Measurements from ENCODE around the gene ZNF385D.

The ZNF385D gene

GRCh38 chr3:21421096-21421495, 329.9 kb downstream of the ZNF385D start:
- H3K27ac ChIP-seq (ENCODE audit: insufficient read depth in 1 of 2, low read depth in 1 of 2, low read length in 2 of 2, poor library complexity in 1 of 2, severe bottlenecking in 2 of 2), result no peak overlapping the region
- H3K4me3 ChIP-seq (ENCODE audit: control insufficient read depth in 1 of 7, extremely low read depth in 1 of 7, insufficient read depth in 4 of 7, low read depth in 2 of 7, low read length in 6 of 7), result no peak overlapping the region
- no peak for DNase-seq
- no peaks in the 10 kb centered on the region for H3K36me3 ChIP-seq (ENCODE audit: control insufficient read depth in 4 of 4, insufficient read depth in 4 of 4, low read length in 3 of 4)
- ChIA-PET POLR2A (no interaction called here), CTCF (no interaction called here)
- H3K27me3 ChIP-seq (replicated peaks in 2 of 5; ENCODE audit: control insufficient read depth in 4 of 5, insufficient read depth in 5 of 5, low read length in 4 of 5), result no peaks in the 10 kb centered on the region
- H3K9me3 ChIP-seq (ENCODE audit: control extremely low read depth in 1 of 5, control insufficient read depth in 4 of 5, insufficient read depth in 2 of 5, low read depth in 1 of 5, low read length in 4 of 5), result no peaks in the 10 kb centered on the region
- H3K4me1 ChIP-seq (ENCODE audit: control extremely low read depth in 1 of 4, control insufficient read depth in 4 of 4, insufficient read depth in 4 of 4, low read length in 3 of 4), result no peaks in the 10 kb centered on the region
- 80% methylated on average over 9 of the region's 9 CpGs for WGBS (ENCODE audit: insufficient coverage)

- Histone ChIP-seq H3K27ac (ENCODE audit: insufficient read depth in 1 of 2, low read depth in 1 of 2, low read length in 2 of 2, poor library complexity in 1 of 2, severe bottlenecking in 2 of 2) (no peak overlapping the region), H3K27me3 (replicated peaks in 2 of 5; ENCODE audit: control insufficient read depth in 4 of 5, insufficient read depth in 5 of 5, low read length in 4 of 5) (no peaks in the 10 kb centered on the region), H3K36me3 (ENCODE audit: control insufficient read depth in 4 of 4, insufficient read depth in 4 of 4, low read length in 3 of 4) (no peaks in the 10 kb centered on the region), H3K4me1 (ENCODE audit: control extremely low read depth in 1 of 4, control insufficient read depth in 4 of 4, insufficient read depth in 4 of 4, low read length in 3 of 4) (no peaks in the 10 kb centered on the region), H3K9me3 (ENCODE audit: control extremely low read depth in 1 of 5, control insufficient read depth in 4 of 5, insufficient read depth in 2 of 5, low read depth in 1 of 5, low read length in 4 of 5) (no peaks in the 10 kb centered on the region), H3K4me3 (ENCODE audit: control insufficient read depth in 1 of 7, extremely low read depth in 1 of 7, insufficient read depth in 4 of 7, low read depth in 2 of 7, low read length in 6 of 7) (no peak overlapping the region)
- no CpG with 5 or more reads among the region's 1 CpG for WGBS (ENCODE audit: insufficient coverage)
- CTCF ChIA-PET, result no interaction called here
- DNase-seq, result no peak
- POLR2A ChIA-PET, result no interaction called here
Observed at GRCh38 chr3:21417991-21418390, 333.0 kb downstream of the ZNF385D start.

GRCh38 chr3:21414506-21414905, 336.5 kb downstream of the ZNF385D start:
- ChIA-PET POLR2A (no interaction called here), CTCF (no interaction called here)
- Histone ChIP-seq H3K9me3 (ENCODE audit: control extremely low read depth in 1 of 5, control insufficient read depth in 4 of 5, insufficient read depth in 2 of 5, low read depth in 1 of 5, low read length in 4 of 5) (no peaks in the 10 kb centered on the region), H3K4me3 (ENCODE audit: control insufficient read depth in 1 of 7, extremely low read depth in 1 of 7, insufficient read depth in 4 of 7, low read depth in 2 of 7, low read length in 6 of 7) (no peak overlapping the region), H3K27me3 (replicated peaks in 2 of 5; ENCODE audit: control insufficient read depth in 4 of 5, insufficient read depth in 5 of 5, low read length in 4 of 5) (no peaks in the 10 kb centered on the region), H3K36me3 (ENCODE audit: control insufficient read depth in 4 of 4, insufficient read depth in 4 of 4, low read length in 3 of 4) (no peaks in the 10 kb centered on the region), H3K4me1 (ENCODE audit: control extremely low read depth in 1 of 4, control insufficient read depth in 4 of 4, insufficient read depth in 4 of 4, low read length in 3 of 4) (no peaks in the 10 kb centered on the region), H3K27ac (ENCODE audit: insufficient read depth in 1 of 2, low read depth in 1 of 2, low read length in 2 of 2, poor library complexity in 1 of 2, severe bottlenecking in 2 of 2) (no peak overlapping the region)
- no peak for DNase-seq
- WGBS (ENCODE audit: insufficient coverage), result 90% methylated on average over 3 of the region's 4 CpGs

GRCh38 chr3:21411058-21411457, 340.0 kb downstream of the ZNF385D start:
- ChIA-PET POLR2A (no interaction called here), CTCF (no interaction called here)
- WGBS (ENCODE audit: insufficient coverage), result 100% methylated on average over 1 of the region's 1 CpG
- no peaks in the 10 kb centered on the region for H3K4me1 ChIP-seq (ENCODE audit: control extremely low read depth in 1 of 4, control insufficient read depth in 4 of 4, insufficient read depth in 4 of 4, low read length in 3 of 4)
- no peak overlapping the region for H3K4me3 ChIP-seq (ENCODE audit: control insufficient read depth in 1 of 7, extremely low read depth in 1 of 7, insufficient read depth in 4 of 7, low read depth in 2 of 7, low read length in 6 of 7)
- H3K9me3 ChIP-seq (ENCODE audit: control extremely low read depth in 1 of 5, control insufficient read depth in 4 of 5, insufficient read depth in 2 of 5, low read depth in 1 of 5, low read length in 4 of 5), result no peaks in the 10 kb centered on the region
- H3K27me3 ChIP-seq (replicated peaks in 2 of 5; ENCODE audit: control insufficient read depth in 4 of 5, insufficient read depth in 5 of 5, low read length in 4 of 5), result no peaks in the 10 kb centered on the region
- no peaks in the 10 kb centered on the region for H3K36me3 ChIP-seq (ENCODE audit: control insufficient read depth in 4 of 4, insufficient read depth in 4 of 4, low read length in 3 of 4)
- no peak for DNase-seq
- no peak overlapping the region for H3K27ac ChIP-seq (ENCODE audit: insufficient read depth in 1 of 2, low read depth in 1 of 2, low read length in 2 of 2, poor library complexity in 1 of 2, severe bottlenecking in 2 of 2)

- CTCF ChIA-PET, result no interaction called here
- Histone ChIP-seq H3K27ac (ENCODE audit: insufficient read depth in 1 of 2, low read depth in 1 of 2, low read length in 2 of 2, poor library complexity in 1 of 2, severe bottlenecking in 2 of 2) (no peak overlapping the region), H3K4me1 (ENCODE audit: control extremely low read depth in 1 of 4, control insufficient read depth in 4 of 4, insufficient read depth in 4 of 4, low read length in 3 of 4) (no peaks in the 10 kb centered on the region), H3K4me3 (ENCODE audit: control insufficient read depth in 1 of 7, extremely low read depth in 1 of 7, insufficient read depth in 4 of 7, low read depth in 2 of 7, low read length in 6 of 7) (no peak overlapping the region), H3K9me3 (ENCODE audit: control extremely low read depth in 1 of 5, control insufficient read depth in 4 of 5, insufficient read depth in 2 of 5, low read depth in 1 of 5, low read length in 4 of 5) (peaks cover 0 to 4% (median 0%) of the 10 kb centered on the region in 5 experiments), H3K36me3 (ENCODE audit: control insufficient read depth in 4 of 4, insufficient read depth in 4 of 4, low read length in 3 of 4) (no peaks in the 10 kb centered on the region), H3K27me3 (replicated peaks in 2 of 5; ENCODE audit: control insufficient read depth in 4 of 5, insufficient read depth in 5 of 5, low read length in 4 of 5) (no peaks in the 10 kb centered on the region)
- 93% methylated on average over 2 of the region's 2 CpGs for WGBS (ENCODE audit: insufficient coverage)
- POLR2A ChIA-PET, result no interaction called here
- no peak for DNase-seq
Observed at GRCh38 chr3:21409401-21409800, 341.6 kb downstream of the ZNF385D start.

GRCh38 chr3:21407743-21408142, 343.3 kb downstream of the ZNF385D start:
- WGBS (ENCODE audit: insufficient coverage), result no CpG with 5 or more reads among the region's 1 CpG
- H3K9me3 ChIP-seq (ENCODE audit: control extremely low read depth in 1 of 5, control insufficient read depth in 4 of 5, insufficient read depth in 2 of 5, low read depth in 1 of 5, low read length in 4 of 5), result peaks cover 0 to 4% (median 0%) of the 10 kb centered on the region in 5 experiments
- no peaks in the 10 kb centered on the region for H3K36me3 ChIP-seq (ENCODE audit: control insufficient read depth in 4 of 4, insufficient read depth in 4 of 4, low read length in 3 of 4)
- no peak for DNase-seq
- H3K27ac ChIP-seq (ENCODE audit: insufficient read depth in 1 of 2, low read depth in 1 of 2, low read length in 2 of 2, poor library complexity in 1 of 2, severe bottlenecking in 2 of 2), result no peak overlapping the region
- no peaks in the 10 kb centered on the region for H3K4me1 ChIP-seq (ENCODE audit: control extremely low read depth in 1 of 4, control insufficient read depth in 4 of 4, insufficient read depth in 4 of 4, low read length in 3 of 4)
- H3K4me3 ChIP-seq (ENCODE audit: control insufficient read depth in 1 of 7, extremely low read depth in 1 of 7, insufficient read depth in 4 of 7, low read depth in 2 of 7, low read length in 6 of 7), result no peak overlapping the region
- ChIA-PET POLR2A (no interaction called here), CTCF (no interaction called here)
- H3K27me3 ChIP-seq (replicated peaks in 2 of 5; ENCODE audit: control insufficient read depth in 4 of 5, insufficient read depth in 5 of 5, low read length in 4 of 5), result no peaks in the 10 kb centered on the region

- no peak for DNase-seq
- Histone ChIP-seq H3K27ac (ENCODE audit: insufficient read depth in 1 of 2, low read depth in 1 of 2, low read length in 2 of 2, poor library complexity in 1 of 2, severe bottlenecking in 2 of 2) (no peak overlapping the region), H3K9me3 (ENCODE audit: control extremely low read depth in 1 of 5, control insufficient read depth in 4 of 5, insufficient read depth in 2 of 5, low read depth in 1 of 5, low read length in 4 of 5) (peaks cover 0 to 4% (median 0%) of the 10 kb centered on the region in 5 experiments), H3K4me1 (ENCODE audit: control extremely low read depth in 1 of 4, control insufficient read depth in 4 of 4, insufficient read depth in 4 of 4, low read length in 3 of 4) (no peaks in the 10 kb centered on the region), H3K36me3 (ENCODE audit: control insufficient read depth in 4 of 4, insufficient read depth in 4 of 4, low read length in 3 of 4) (no peaks in the 10 kb centered on the region), H3K27me3 (replicated peaks in 2 of 5; ENCODE audit: control insufficient read depth in 4 of 5, insufficient read depth in 5 of 5, low read length in 4 of 5) (no peaks in the 10 kb centered on the region), H3K4me3 (ENCODE audit: control insufficient read depth in 1 of 7, extremely low read depth in 1 of 7, insufficient read depth in 4 of 7, low read depth in 2 of 7, low read length in 6 of 7) (no peak overlapping the region)
- POLR2A ChIA-PET, result no interaction called here
- WGBS (ENCODE audit: insufficient coverage), result 91% methylated on average over 42 of the region's 47 CpGs
- CTCF ChIA-PET, result no interaction called here
Observed at GRCh38 chr3:21405671-21406667, 345.0 kb downstream of the ZNF385D start.

Data from common myeloid progenitor, CD34-positive (primary cell).